Stimulated activated CD4-positive, alpha-beta T cell treated with anti-CD3 and anti-CD28 coated beads, TNF-alpha, amount 100 ng/mL, for 4 hours (primary cell): ENCODE data around the gene NOX5.
"Not testable (repeated sequence)": the region's sequence is repeated elsewhere in the genome, so short reads cannot be mapped to it uniquely, and the experiment has no call there.

ENCODE experiments used
- DNase-seq, 3 experiments: peaks; one replicate each; pipeline ENCODE4 v3.0.0-alpha.2; 2020; ENCODE audit warnings: low read depth in 3 of 3

Gene NOX5

GRCh38 chr15:69014454-69014853, at the start of gene NOX5:
TSS of gene NOX5 (plus strand) at chr15:69014695. CDS start at chr15:69014736, 41 bp downstream.
- no peak for DNase-seq

GRCh38 chr15:68966996-68967395, 47.5 kb upstream of the NOX5 start:
- no peak for DNase-seq

GRCh38 chr15:68967948-68968347, 46.5 kb upstream of the NOX5 start:
- no peak for DNase-seq

GRCh38 chr15:68969298-68969697, 45.2 kb upstream of the NOX5 start:
- no peak for DNase-seq

- DNase-seq: no peak
Measured at GRCh38 chr15:68972201-68973065, 42.1 kb upstream of the NOX5 start.

- DNase-seq: not testable (repeated sequence)
Measured at GRCh38 chr15:68975651-68976160, 38.8 kb upstream of the NOX5 start.

GRCh38 chr15:68977426-68977825, 37.1 kb upstream of the NOX5 start:
- not testable (repeated sequence) for DNase-seq

GRCh38 chr15:68979006-68979405, 35.5 kb upstream of the NOX5 start:
- no peak for DNase-seq

GRCh38 chr15:68979816-68980215, 34.7 kb upstream of the NOX5 start:
- DNase-seq: no peak

- DNase-seq: no peak
Measured at GRCh38 chr15:68980786-68981185, 33.7 kb upstream of the NOX5 start.

- no peak for DNase-seq
Measured at GRCh38 chr15:68981941-68982340, 32.6 kb upstream of the NOX5 start.

GRCh38 chr15:68982976-68983563, 31.4 kb upstream of the NOX5 start:
- DNase-seq: no peak

GRCh38 chr15:68983961-68984481, 30.5 kb upstream of the NOX5 start:
- DNase-seq: no peak

GRCh38 chr15:68984586-68984985, 29.9 kb upstream of the NOX5 start:
- no peak for DNase-seq

GRCh38 chr15:68985361-68985891, 29.1 kb upstream of the NOX5 start:
- DNase-seq: no peak

GRCh38 chr15:68986322-68986721, 28.2 kb upstream of the NOX5 start:
- DNase-seq: no peak

- no peak for DNase-seq
Measured at GRCh38 chr15:68987120-68987519, 27.4 kb upstream of the NOX5 start.

- DNase-seq: no peak
Measured at GRCh38 chr15:68987676-68988075, 26.8 kb upstream of the NOX5 start.

GRCh38 chr15:68989541-68990230, 24.8 kb upstream of the NOX5 start:
- DNase-seq: no peak

- DNase-seq: no peak
Measured at GRCh38 chr15:68990231-68990991, 24.1 kb upstream of the NOX5 start.

- DNase-seq: no peak
Measured at GRCh38 chr15:68990992-68991500, 23.4 kb upstream of the NOX5 start.
